Right forelimb (tissue), 1 donor: ENCODE data around the gene POGK.

Experiments used
- DNase-seq: peaks from one replicate; pipeline ENCODE4 v3.0.0-alpha.2; 2018

Gene POGK

DNA sequence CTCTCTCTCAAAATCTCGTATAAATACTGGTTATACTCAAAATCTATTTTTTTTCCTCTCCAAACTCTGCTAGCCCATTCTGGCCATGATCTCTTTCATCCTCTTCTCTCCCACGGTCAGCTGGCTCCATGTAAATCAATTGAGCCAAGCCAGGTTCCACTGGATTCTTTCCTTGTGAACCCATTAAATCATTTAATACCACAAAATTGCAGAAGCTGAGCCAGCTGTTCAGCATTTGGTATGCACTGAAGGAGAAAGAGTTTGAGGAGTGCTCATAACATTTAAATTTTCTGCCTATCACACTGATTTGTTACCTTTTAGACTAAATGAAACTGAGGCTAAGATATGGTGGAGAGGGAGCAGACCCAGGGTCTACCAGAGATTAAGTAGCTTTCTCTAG is 65.9 kb downstream of the POGK start:
- no peak for DNase-seq

DNA sequence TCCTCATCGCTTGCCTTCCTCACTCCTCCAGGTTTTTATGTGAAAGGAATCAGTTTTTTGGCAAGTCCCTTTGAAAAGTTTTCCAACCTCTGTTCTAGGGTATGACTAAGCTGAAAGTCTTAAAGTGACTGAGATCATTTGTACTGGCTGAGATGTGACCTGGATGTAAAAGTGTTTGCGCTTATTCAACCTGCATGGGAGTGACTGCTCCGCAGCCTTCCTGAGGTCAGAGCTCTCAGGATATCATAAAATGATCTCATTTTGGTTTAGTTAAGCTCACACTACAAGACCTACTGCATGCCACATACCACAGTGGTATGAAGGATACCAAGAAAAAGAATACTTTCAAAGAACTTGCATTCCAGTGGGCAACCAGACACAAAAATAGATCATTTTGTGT is 66.6 kb downstream of the POGK start:
- no peak for DNase-seq
